ENCODE data around the gene HDAC8.

GRCh38 chrX:72576141-72576894 lies 3.7 kb upstream of the HDAC8 start:
- TF ChIP-seq CTCF (IDR thresholded peaks at IDR 0.05), result no peak
- no peak for TF ChIP-seq EZH2 (IDR thresholded peaks at IDR 0.05; ENCODE audit: borderline replicate concordance, insufficient read depth, low read depth, low read length, poor library complexity, severe bottlenecking)

All from B cell (primary cell).